ENCODE measurements around the gene ZFAND6. TPM values are rescaled to one million over a fixed set of nuclear protein-coding genes. Genes with fewer than 3 reads are reported as not detected.

ZFAND6 gene
- total and polyA plus RNA-seq, 7 experiments from 2014 or later: 51.0 to 113 (median 79.8) TPM

DNA sequence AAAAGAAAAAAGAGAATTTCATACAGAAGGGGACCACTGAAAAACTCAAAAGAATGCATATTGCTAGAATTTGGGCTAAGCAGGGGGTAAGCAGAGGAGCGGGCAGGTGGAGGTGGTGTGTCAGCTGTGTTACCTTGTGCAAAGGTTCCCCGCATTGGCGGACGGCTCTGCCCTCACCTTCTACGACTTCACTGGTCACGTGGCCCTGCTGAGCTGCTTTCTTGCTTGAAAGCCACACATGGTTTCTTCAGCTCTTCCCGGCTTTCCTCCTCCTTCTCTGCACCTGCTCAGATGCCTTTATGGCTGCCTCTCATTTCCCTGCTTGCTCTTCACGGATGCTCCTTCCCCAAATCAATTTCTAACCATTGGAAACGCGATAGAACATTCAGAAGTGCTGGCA is 123.8 kb downstream of the ZFAND6 start:
- no peaks in the 10 kb centered on the region for H3K4me1 ChIP-seq (ENCODE audit: control insufficient read depth in 2 of 2, insufficient read depth in 2 of 2, low read length in 2 of 2)
- ChIA-PET POLR2A (no interaction called here), CTCF (no interaction called here)
- no peak overlapping the region for H3K27ac Mint-ChIP-seq
- H3K36me3 Mint-ChIP-seq: peaks cover 19 to 72% (median 61%) of the 10 kb centered on the region in 5 donors
- intact Hi-C loops (cut with micrococcal nuclease): no loop called here
- H3K4me3 Mint-ChIP-seq: no peak overlapping the region
- H3K27me3 ChIP-seq (ENCODE audit: control insufficient read depth in 2 of 2, insufficient read depth in 2 of 2, low read length in 2 of 2): no peaks in the 10 kb centered on the region
- H3K27me3 Mint-ChIP-seq: no peaks in the 10 kb centered on the region
- no peak overlapping the region for H3K27ac ChIP-seq (ENCODE audit: low read depth, low read length)
- no peak for ATAC-seq
- no peaks in the 10 kb centered on the region for H3K9me3 ChIP-seq (ENCODE audit: control insufficient read depth in 2 of 3, low read length in 3 of 3)
- H3K4me3 ChIP-seq (ENCODE audit: low read length): no peak overlapping the region
- H3K9me3 Mint-ChIP-seq: peaks cover 0 to 9% (median 0%) of the 10 kb centered on the region in 11 donors
- H3K4me1 Mint-ChIP-seq: no peaks in the 10 kb centered on the region
- no peak for DNase-seq
- H3K36me3 ChIP-seq (ENCODE audit: control insufficient read depth in 2 of 3, insufficient read depth in 3 of 3, low read length in 3 of 3): peaks cover 0 to 46% (median 5%) of the 10 kb centered on the region in 3 experiments

DNA sequence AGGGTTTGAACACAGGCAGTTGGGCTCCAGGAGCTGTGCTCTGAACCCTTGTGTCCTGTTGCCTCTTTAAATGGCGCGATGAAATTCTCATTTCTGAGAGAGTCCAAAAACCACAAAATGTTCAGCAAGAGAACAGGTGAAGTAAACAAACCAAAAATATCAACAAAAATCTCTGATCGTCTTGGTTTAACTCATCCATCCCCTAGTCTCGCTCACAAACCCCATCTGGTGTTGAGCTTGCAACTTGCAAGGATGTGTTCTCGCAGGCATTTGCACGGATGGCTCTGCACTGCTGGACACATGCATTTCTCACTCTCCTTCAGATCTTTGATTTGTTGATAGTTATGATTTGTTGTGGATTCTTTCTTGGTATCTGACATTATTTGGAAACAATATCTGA is 124.4 kb downstream of the ZFAND6 start:
- H3K4me3 ChIP-seq (ENCODE audit: low read length): no peak overlapping the region
- H3K36me3 ChIP-seq (ENCODE audit: control insufficient read depth in 2 of 3, insufficient read depth in 3 of 3, low read length in 3 of 3): peaks cover 0 to 46% (median 5%) of the 10 kb centered on the region in 3 experiments
- CTCF ChIA-PET: no interaction called here
- intact Hi-C loops (cut with micrococcal nuclease): no loop called here
- ATAC-seq: no peak
- no peak for DNase-seq
- H3K27ac ChIP-seq (ENCODE audit: low read depth, low read length): no peak overlapping the region
- no peaks in the 10 kb centered on the region for H3K4me1 ChIP-seq (ENCODE audit: control insufficient read depth in 2 of 2, insufficient read depth in 2 of 2, low read length in 2 of 2)
- H3K27me3 ChIP-seq (ENCODE audit: control insufficient read depth in 2 of 2, insufficient read depth in 2 of 2, low read length in 2 of 2): no peaks in the 10 kb centered on the region
- Mint-ChIP-seq H3K4me3 (no peak overlapping the region), H3K9me3 (peaks cover 0 to 9% (median 0%) of the 10 kb centered on the region in 11 donors), H3K4me1 (no peaks in the 10 kb centered on the region), H3K36me3 (peaks cover 19 to 74% (median 59%) of the 10 kb centered on the region in 5 donors), H3K27me3 (no peaks in the 10 kb centered on the region), H3K27ac (no peak overlapping the region)
- POLR2A ChIA-PET: no interaction called here
- no peaks in the 10 kb centered on the region for H3K9me3 ChIP-seq (ENCODE audit: control insufficient read depth in 2 of 3, low read length in 3 of 3)

DNA sequence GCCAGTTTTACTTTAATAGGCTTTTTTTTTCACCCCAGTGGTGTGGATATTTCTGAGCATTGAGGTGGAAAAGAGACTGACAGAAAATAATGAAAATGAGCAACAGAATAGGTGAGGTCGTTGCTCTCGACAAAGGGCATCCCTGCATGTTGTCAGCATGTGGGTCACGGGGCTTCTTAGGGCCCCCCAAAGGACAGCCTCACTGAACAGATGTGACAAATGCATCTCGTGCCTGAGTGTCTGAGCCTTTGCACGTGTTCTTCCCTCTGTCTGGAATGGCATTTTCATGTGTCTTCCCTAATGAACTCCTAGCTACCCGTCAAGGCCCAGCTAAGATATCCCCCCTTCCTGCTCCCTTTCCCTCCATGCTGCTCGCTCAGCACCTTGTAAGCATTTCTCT is 125.1 kb downstream of the ZFAND6 start:
- H3K27ac Mint-ChIP-seq: no peak overlapping the region
- Histone ChIP-seq H3K36me3 (ENCODE audit: control insufficient read depth in 2 of 3, insufficient read depth in 3 of 3, low read length in 3 of 3) (peaks cover 0 to 46% (median 5%) of the 10 kb centered on the region in 3 experiments), H3K9me3 (ENCODE audit: control insufficient read depth in 2 of 3, low read length in 3 of 3) (no peaks in the 10 kb centered on the region), H3K27me3 (ENCODE audit: control insufficient read depth in 2 of 2, insufficient read depth in 2 of 2, low read length in 2 of 2) (no peaks in the 10 kb centered on the region), H3K27ac (ENCODE audit: low read depth, low read length) (no peak overlapping the region), H3K4me3 (ENCODE audit: low read length) (no peak overlapping the region), H3K4me1 (ENCODE audit: control insufficient read depth in 2 of 2, insufficient read depth in 2 of 2, low read length in 2 of 2) (no peaks in the 10 kb centered on the region)
- ATAC-seq (no peak), DNase-seq (no peak)
- no peaks in the 10 kb centered on the region for H3K27me3 Mint-ChIP-seq
- H3K4me1 Mint-ChIP-seq: no peaks in the 10 kb centered on the region
- POLR2A ChIA-PET: no interaction called here
- H3K9me3 Mint-ChIP-seq: peaks cover 0 to 9% (median 0%) of the 10 kb centered on the region in 11 donors
- H3K36me3 Mint-ChIP-seq: peaks cover 19 to 74% (median 56%) of the 10 kb centered on the region in 5 donors
- intact Hi-C loops (cut with micrococcal nuclease): no loop called here
- no peak overlapping the region for H3K4me3 Mint-ChIP-seq
- CTCF ChIA-PET: no interaction called here

DNA sequence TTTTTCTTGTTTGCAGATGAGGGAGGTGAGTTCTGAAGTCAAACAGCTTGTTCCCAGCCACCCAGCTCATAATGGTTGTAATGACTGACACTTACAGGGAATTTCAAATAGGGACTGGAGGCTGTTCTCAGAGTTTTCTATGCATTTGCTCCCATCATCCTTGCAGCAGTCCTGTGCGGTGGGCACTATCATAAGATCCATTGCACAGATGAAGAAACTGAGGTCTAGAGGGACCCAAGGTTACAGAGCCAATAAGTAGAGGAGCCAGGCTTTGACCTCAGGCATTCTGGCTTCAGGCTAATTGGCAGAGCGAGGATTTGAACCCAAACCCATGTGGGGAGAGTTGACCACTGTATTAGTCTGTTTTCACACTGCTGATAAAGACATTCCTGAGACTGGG is 125.7 kb downstream of the ZFAND6 start:
- Histone ChIP-seq H3K4me3 (ENCODE audit: low read length) (no peak overlapping the region), H3K9me3 (ENCODE audit: control insufficient read depth in 2 of 3, low read length in 3 of 3) (no peaks in the 10 kb centered on the region), H3K27ac (ENCODE audit: low read depth, low read length) (no peak overlapping the region), H3K4me1 (ENCODE audit: control insufficient read depth in 2 of 2, insufficient read depth in 2 of 2, low read length in 2 of 2) (no peaks in the 10 kb centered on the region), H3K27me3 (ENCODE audit: control insufficient read depth in 2 of 2, insufficient read depth in 2 of 2, low read length in 2 of 2) (no peaks in the 10 kb centered on the region), H3K36me3 (ENCODE audit: control insufficient read depth in 2 of 3, insufficient read depth in 3 of 3, low read length in 3 of 3) (peaks cover 0 to 44% (median 5%) of the 10 kb centered on the region in 3 experiments)
- Mint-ChIP-seq H3K36me3 (peaks cover 19 to 72% (median 56%) of the 10 kb centered on the region in 5 donors), H3K27me3 (no peaks in the 10 kb centered on the region), H3K27ac (no peak overlapping the region), H3K4me3 (no peak overlapping the region), H3K9me3 (peaks cover 0 to 9% (median 0%) of the 10 kb centered on the region in 11 donors), H3K4me1 (no peaks in the 10 kb centered on the region)
- no peak for DNase-seq
- POLR2A ChIA-PET: no interaction called here
- CTCF ChIA-PET: no interaction called here
- ATAC-seq: no peak
- intact Hi-C loops (cut with micrococcal nuclease): no loop called here

DNA sequence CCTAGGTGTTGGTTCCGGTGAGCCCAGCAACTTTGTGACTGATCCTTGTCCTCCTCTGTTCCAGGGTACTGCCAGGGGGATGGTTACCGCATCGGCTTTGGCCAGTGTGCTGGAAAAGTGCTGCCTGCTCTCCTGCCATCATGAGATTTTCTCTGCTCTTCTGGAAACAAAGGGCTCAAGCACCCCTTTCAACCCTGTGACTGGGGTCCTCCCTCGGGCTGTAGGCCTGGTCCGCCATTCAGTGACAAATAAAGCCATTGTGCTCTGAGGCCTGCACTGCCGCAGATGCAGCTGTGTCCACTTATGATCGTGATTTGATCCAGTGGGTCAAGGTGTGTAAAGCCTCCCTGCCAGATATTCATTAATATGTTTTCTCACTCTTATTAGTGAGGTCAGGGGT is 126.6 kb downstream of the ZFAND6 start:
- Mint-ChIP-seq H3K36me3 (peaks cover 17 to 71% (median 56%) of the 10 kb centered on the region in 5 donors), H3K9me3 (peaks cover 0 to 9% (median 0%) of the 10 kb centered on the region in 11 donors), H3K27me3 (no peaks in the 10 kb centered on the region), H3K27ac (no peak overlapping the region), H3K4me3 (no peak overlapping the region), H3K4me1 (no peaks in the 10 kb centered on the region)
- no peak for DNase-seq
- ChIA-PET POLR2A (no interaction called here), CTCF (no interaction called here)
- Histone ChIP-seq H3K27ac (ENCODE audit: low read depth, low read length) (no peak overlapping the region), H3K9me3 (ENCODE audit: control insufficient read depth in 2 of 3, low read length in 3 of 3) (no peaks in the 10 kb centered on the region), H3K4me1 (ENCODE audit: control insufficient read depth in 2 of 2, insufficient read depth in 2 of 2, low read length in 2 of 2) (no peaks in the 10 kb centered on the region), H3K27me3 (ENCODE audit: control insufficient read depth in 2 of 2, insufficient read depth in 2 of 2, low read length in 2 of 2) (no peaks in the 10 kb centered on the region), H3K36me3 (ENCODE audit: control insufficient read depth in 2 of 3, insufficient read depth in 3 of 3, low read length in 3 of 3) (peaks cover 0 to 35% (median 5%) of the 10 kb centered on the region in 3 experiments), H3K4me3 (ENCODE audit: low read length) (no peak overlapping the region)
- intact Hi-C loops (cut with micrococcal nuclease): no loop called here
- ATAC-seq: no peak

DNA sequence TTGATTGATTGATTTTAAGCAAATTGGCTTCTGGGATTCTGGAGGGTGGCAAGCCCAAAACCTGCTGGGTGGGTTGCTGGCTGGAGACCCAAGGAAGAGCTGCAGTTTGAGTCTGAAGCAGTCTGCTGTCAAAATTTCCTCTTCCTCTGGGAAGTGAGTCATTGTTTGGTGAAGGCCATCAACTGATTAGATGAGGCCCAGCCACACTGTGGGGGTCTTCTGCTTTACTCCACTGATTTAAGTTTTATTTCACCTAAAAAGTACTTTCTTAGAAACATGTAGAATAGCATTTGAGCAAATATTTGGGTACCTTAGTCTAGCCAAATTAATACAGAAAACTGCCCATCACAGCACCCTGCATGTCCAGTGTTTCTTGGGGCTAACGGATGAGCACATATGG is 127.1 kb downstream of the ZFAND6 start:
- H3K4me1 Mint-ChIP-seq: no peaks in the 10 kb centered on the region
- H3K4me3 Mint-ChIP-seq: no peak overlapping the region
- H3K27me3 ChIP-seq (ENCODE audit: control insufficient read depth in 2 of 2, insufficient read depth in 2 of 2, low read length in 2 of 2): no peaks in the 10 kb centered on the region
- no peaks in the 10 kb centered on the region for H3K9me3 ChIP-seq (ENCODE audit: control insufficient read depth in 2 of 3, low read length in 3 of 3)
- no peak overlapping the region for H3K27ac ChIP-seq (ENCODE audit: low read depth, low read length)
- H3K27ac Mint-ChIP-seq: no peak overlapping the region
- no peaks in the 10 kb centered on the region for H3K4me1 ChIP-seq (ENCODE audit: control insufficient read depth in 2 of 2, insufficient read depth in 2 of 2, low read length in 2 of 2)
- ATAC-seq: no peak
- no peaks in the 10 kb centered on the region for H3K27me3 Mint-ChIP-seq
- H3K4me3 ChIP-seq (ENCODE audit: low read length): no peak overlapping the region
- H3K36me3 ChIP-seq (ENCODE audit: control insufficient read depth in 2 of 3, insufficient read depth in 3 of 3, low read length in 3 of 3): peaks cover 0 to 31% (median 5%) of the 10 kb centered on the region in 3 experiments
- CTCF ChIA-PET: no interaction called here
- H3K36me3 Mint-ChIP-seq: peaks cover 15 to 69% (median 56%) of the 10 kb centered on the region in 5 donors
- POLR2A ChIA-PET: no interaction called here
- DNase-seq: no peak
- peaks cover 0 to 9% (median 0%) of the 10 kb centered on the region in 11 donors for H3K9me3 Mint-ChIP-seq
- intact Hi-C loops (cut with micrococcal nuclease): no loop called here

Measured in naive thymus-derived CD4-positive, alpha-beta T cell (primary cell).